SK-N-MC (cell line): Measurements from ENCODE around the gene LCE2A.
"Not testable (repeated sequence)": the region's sequence is repeated elsewhere in the genome, so short reads cannot be mapped to it uniquely, and the experiment has no call there.

Source experiments
- DNase-seq: peaks from one replicate; pipeline ENCODE4 v3.0.0-alpha.2; 2011; ENCODE audit warnings: low read depth, low spot score
- H3K27ac ChIP-seq: fragments of 200-600 bp; sonication (generic); 2 replicates; pipeline ENCODE4 v1.5.1; 2016; ENCODE audit warnings: mixed run types
- H3K36me3 ChIP-seq: fragments of 200-600 bp; sonication (generic); 2 replicates; pipeline ENCODE4 v1.6.1; 2017; ENCODE audit warnings: antibody characterized with exemption, low read length, mixed read lengths; ENCODE audit not compliant: insufficient read depth
- H3K4me3 ChIP-seq: fragments of 200-600 bp; sonication (generic); 2 replicates; pipeline ENCODE4 v1.5.1; 2016
- H3K9ac ChIP-seq: fragments of 200-600 bp; sonication (generic); 2 replicates; pipeline ENCODE4 v1.8.0; 2017; ENCODE audit warnings: mixed run types, mixed read lengths; ENCODE audit not compliant: insufficient read length
- H3K9me3 ChIP-seq: fragments of 200-600 bp; sonication (generic); 2 replicates; pipeline ENCODE4 v1.6.1; 2017; ENCODE audit warnings: low read depth, mild to moderate bottlenecking, antibody characterized with exemption, low read length, moderate library complexity, mixed read lengths
- EZH2 ChIP-seq: fragments of 200-600 bp; sonication (generic); IDR thresholded peaks from one replicate; pipeline ENCODE4 v1.6.1; 2017; ENCODE audit warnings: antibody characterized with exemption
- FOXP2 ChIP-seq: optimal IDR thresholded peaks from 2 replicates; pipeline ENCODE3; 2011; ENCODE audit warnings: mild to moderate bottlenecking, moderate library complexity; ENCODE audit not compliant: insufficient read depth; ENCODE audit errors: extremely low read length, control extremely low read depth
- POLR2AphosphoS5 ChIP-seq: IDR thresholded peaks from 2 replicates; pipeline ENCODE4 v1.6.1; 2012; ENCODE audit warnings: mild to moderate bottlenecking, low read depth, low read length, borderline replicate concordance

Gene LCE2A, protein sequence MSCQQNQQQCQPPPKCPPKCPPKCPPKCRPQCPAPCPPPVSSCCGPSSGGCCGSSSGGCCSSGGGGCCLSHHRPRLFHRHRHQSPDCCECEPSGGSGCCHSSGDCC

DNA sequence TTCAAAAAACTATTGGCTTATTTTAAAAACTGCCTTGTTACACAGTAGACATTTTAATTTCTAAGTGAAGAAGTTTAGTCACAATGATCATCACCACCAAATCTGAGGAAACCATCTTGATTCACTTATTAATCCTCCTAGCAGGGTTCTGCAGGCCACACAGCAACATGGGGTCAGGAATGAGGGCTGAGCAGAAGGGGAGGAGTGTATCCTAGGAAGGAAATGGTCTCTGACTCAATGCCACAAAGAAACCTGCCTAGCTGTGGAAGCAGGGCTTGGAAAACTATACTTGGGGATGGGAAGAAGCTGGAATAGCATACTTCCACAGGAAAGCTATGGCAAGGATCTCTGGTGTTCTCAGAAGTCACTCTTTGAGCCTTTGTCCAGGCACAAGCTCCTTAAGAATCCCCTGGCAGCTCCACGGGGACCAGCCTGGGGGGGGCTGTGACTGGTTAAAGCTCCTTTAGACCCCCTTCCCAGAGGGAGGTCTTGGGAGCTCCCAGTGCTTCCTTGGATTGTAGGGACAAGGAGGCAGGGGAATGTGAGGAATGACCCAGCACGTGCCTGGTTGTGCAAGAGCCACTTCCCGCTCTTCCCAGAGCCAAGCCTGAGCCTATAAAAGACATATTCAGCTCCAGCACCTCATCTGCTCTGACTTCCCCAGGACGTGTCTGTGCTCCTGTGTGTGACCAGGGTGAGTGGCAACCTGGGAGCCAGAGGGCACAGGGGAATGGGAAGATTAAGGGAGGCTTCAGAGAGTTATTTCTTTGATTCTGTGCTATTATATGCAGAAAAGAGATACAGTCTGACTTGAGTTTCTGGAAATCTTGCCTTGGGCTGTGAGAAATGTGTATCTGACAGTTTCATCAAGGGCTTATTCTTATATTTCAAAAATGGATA, at the start of gene LCE2A:
Gene LCE2A, plus strand, starts transcription at position 645 of the 900 bp plus-strand sequence. CDS start 557 bp downstream, outside the sequence.
- H3K36me3 ChIP-seq: no peaks in the 10 kb centered on the region
- DNase-seq: no peak
- no peaks in the 10 kb centered on the region for H3K9me3 ChIP-seq
- H3K9ac ChIP-seq: no peak within 1 kb of the TSS
- no peak within 1 kb of the TSS for H3K27ac ChIP-seq
- no peak for TF ChIP-seq FOXP2
- TF ChIP-seq POLR2AphosphoS5: no peak
- no peak for TF ChIP-seq EZH2
- no peak within 1 kb of the TSS for H3K4me3 ChIP-seq

DNA sequence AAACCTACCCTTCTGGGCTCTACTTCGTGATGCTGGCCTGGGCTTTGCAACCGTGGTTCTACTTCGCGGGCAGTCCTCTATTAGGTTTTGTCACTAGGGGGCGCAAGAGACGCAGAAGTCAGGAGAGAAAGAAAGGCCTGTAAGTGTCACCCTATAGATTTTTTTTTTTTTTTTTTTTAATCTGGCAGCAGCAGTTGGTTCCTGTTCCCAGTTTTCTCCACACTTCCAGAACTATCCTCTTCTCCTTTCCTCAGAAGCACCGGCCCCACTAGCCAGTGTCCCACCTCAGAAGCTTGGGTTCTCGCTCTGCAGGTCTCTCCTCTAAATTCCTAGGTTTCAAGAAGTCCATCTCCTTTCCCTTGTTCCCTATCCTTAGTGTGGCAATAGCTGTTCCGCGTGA, 44.0 kb upstream of the LCE2A start:
- Histone ChIP-seq H3K9ac (no peak overlapping the region), H3K36me3 (no peaks in the 10 kb centered on the region), H3K9me3 (no peaks in the 10 kb centered on the region), H3K27ac (no peak overlapping the region), H3K4me3 (no peak overlapping the region)
- no peak for DNase-seq
- TF ChIP-seq FOXP2 (no peak), POLR2AphosphoS5 (no peak), EZH2 (no peak)

DNA sequence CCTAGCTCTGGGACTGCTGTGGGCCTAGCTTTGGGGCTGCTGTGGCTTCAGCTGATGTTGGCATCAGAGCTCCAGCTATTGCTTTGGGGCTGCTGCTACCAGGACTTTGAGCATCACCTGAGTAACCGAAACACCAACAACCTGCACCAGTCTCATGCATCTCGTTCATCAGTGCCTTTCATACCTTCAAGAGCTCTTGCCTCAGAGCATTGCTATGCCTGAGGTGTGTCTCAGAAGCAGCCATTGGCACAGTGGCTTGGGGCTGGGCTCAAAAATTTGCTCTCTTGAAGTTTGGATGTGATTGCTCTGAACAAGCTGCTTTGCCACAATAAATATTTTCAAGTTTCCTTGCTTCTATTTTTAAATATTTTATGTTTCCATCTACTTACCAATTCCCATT, 41.7 kb upstream of the LCE2A start:
- TF ChIP-seq POLR2AphosphoS5 (no peak), EZH2 (no peak), FOXP2 (no peak)
- H3K27ac ChIP-seq: no peak overlapping the region
- DNase-seq: no peak
- no peak overlapping the region for H3K4me3 ChIP-seq
- no peaks in the 10 kb centered on the region for H3K36me3 ChIP-seq
- H3K9ac ChIP-seq: no peak overlapping the region
- H3K9me3 ChIP-seq: no peaks in the 10 kb centered on the region

DNA sequence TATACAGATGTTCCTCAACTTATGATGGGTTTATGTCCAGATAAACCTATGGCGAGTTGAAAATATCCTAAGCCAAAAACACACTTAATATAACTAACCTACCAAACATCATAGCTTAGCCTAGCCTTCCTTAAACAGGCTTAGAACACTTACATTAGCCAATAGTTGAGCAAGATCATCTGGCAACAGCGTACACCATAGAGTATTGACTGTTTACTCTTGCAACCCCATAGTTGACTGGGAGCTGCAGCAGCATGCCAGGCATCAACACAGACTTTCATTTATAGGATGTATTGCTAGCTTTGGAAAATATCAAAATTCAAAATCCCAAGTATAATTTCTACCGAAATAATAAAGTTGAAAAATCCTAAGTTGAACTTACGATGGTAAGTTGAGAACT, 40.5 kb upstream of the LCE2A start:
- H3K9ac ChIP-seq: no peak overlapping the region
- H3K4me3 ChIP-seq: no peak overlapping the region
- H3K36me3 ChIP-seq: no peaks in the 10 kb centered on the region
- H3K9me3 ChIP-seq: no peaks in the 10 kb centered on the region
- no peak for DNase-seq
- no peak overlapping the region for H3K27ac ChIP-seq
- TF ChIP-seq EZH2 (no peak), FOXP2 (no peak), POLR2AphosphoS5 (no peak)

DNA sequence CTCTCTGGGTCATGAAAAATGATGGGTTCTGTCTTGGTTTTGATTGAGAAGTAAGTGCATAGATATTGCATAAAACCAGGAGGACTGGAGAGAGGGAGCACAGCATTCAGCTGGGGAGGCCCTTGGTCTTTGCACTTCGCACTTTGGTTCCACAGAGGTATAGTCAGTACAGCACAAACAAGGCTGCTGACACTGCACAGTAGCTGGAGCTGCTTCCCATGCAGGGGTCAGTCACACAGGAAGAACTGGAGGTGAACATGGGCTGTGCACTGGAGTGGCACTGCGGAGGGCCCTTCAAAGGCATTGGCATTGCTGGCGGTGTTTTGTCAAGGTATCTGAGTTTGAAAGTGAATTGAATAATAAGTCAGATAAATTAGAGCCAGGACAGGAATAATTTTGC, 39.5 kb upstream of the LCE2A start:
- no peak overlapping the region for H3K9ac ChIP-seq
- H3K9me3 ChIP-seq: no peaks in the 10 kb centered on the region
- TF ChIP-seq EZH2: no peak
- no peaks in the 10 kb centered on the region for H3K36me3 ChIP-seq
- H3K4me3 ChIP-seq: no peak overlapping the region
- DNase-seq: no peak
- H3K27ac ChIP-seq: no peak overlapping the region

DNA sequence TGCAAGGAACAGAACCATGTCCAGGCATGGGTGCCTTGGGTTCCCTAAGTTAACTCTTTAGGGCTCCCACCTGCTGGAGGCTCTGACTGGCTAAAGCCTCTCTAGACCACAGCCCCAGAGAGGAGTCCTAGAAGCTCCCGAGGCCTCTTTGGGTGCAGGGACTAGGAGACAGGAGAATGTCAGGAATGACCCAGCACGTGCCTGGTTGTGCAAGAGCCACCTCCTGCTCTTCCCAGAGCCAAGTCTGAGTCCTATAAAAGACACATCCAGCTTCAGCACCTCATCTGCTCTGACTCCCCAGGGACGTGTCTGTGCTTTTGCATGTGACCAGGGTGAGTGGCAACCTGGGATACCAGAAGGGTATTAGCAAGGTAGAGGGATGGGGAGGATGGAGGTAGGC, 35.0 kb upstream of the LCE2A start, which contains the start of gene LCE2D:
Gene LCE2D, plus strand, starts transcription at position 283 of the 400 bp plus-strand sequence. CDS start 726 bp downstream, outside the sequence.
- no peak for DNase-seq
- Histone ChIP-seq H3K36me3 (no peaks in the 10 kb centered on the region), H3K9ac (no peak within 1 kb of the TSS), H3K4me3 (no peak within 1 kb of the TSS), H3K27ac (no peak within 1 kb of the TSS), H3K9me3 (no peaks in the 10 kb centered on the region)
- TF ChIP-seq POLR2AphosphoS5 (no peak), EZH2 (no peak), FOXP2 (no peak)

DNA sequence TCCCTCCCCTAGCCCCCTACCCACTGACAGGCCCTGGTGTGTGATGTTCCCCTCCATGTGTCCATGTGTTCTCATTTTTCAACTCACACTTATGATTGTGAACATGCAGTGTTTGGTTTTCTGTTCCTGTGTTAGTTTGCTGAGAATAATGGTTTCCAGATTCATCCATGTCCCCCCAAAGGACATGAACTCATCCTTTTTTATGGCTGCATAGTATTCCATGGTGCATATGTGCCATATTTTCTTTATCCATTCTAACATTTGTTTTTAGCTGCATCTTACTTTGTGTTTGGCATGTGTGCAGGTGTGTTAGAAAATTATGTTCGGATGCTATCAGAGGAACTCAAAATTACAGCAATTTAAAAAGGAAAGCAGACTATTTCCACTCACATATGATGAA, 32.0 kb upstream of the LCE2A start:
- not testable (repeated sequence) for H3K4me3 ChIP-seq, H3K9ac ChIP-seq, H3K36me3 ChIP-seq, H3K27ac ChIP-seq, H3K9me3 ChIP-seq, DNase-seq

DNA sequence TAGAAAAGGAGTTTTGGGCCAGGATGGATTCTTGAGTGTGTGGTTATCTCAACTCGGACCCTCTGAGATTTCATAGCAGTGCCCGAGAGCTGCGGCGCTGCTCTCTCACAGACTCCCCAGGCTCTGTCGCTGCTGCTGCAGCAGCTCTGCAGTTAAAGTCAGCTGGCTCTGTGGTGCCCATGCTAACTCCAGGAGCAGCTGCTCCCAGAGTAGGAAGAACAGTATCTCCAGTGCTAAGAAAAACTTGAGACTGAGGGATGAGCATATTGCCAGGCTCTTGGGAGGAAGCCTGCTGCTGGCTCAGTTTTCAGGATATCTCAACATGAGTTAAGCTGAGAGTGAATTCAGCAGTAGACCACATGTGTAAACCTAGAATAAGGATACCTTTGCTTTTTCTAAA, 30.5 kb upstream of the LCE2A start:
- H3K27ac ChIP-seq: no peak overlapping the region
- H3K9ac ChIP-seq: no peak overlapping the region
- H3K36me3 ChIP-seq: no peaks in the 10 kb centered on the region
- DNase-seq: no peak
- H3K9me3 ChIP-seq: no peaks in the 10 kb centered on the region
- H3K4me3 ChIP-seq: no peak overlapping the region
- no peak for TF ChIP-seq EZH2
- TF ChIP-seq POLR2AphosphoS5: no peak
- no peak for TF ChIP-seq FOXP2

DNA sequence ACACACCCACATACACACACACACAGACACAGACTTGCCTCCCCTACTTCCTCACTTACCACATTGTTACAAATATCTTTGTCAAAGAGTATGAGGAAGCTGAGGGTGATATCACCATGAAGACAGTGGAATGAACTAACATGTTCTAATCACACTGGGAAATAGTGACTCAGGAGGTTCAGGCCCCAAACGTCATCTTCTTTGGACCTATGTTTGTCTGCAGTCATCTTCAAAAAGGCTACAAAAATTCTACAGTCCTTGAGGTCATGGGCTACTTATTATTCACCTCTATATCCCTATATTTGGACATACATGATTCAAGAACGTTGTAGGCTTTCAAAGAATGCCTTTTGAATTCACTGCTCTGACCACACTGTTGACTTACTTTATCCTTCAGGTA, 25.1 kb upstream of the LCE2A start:
- no peak overlapping the region for H3K27ac ChIP-seq
- TF ChIP-seq FOXP2 (no peak), POLR2AphosphoS5 (no peak), EZH2 (no peak)
- no peak overlapping the region for H3K4me3 ChIP-seq
- no peak overlapping the region for H3K9ac ChIP-seq
- H3K9me3 ChIP-seq: no peaks in the 10 kb centered on the region
- no peak for DNase-seq
- H3K36me3 ChIP-seq: no peaks in the 10 kb centered on the region

DNA sequence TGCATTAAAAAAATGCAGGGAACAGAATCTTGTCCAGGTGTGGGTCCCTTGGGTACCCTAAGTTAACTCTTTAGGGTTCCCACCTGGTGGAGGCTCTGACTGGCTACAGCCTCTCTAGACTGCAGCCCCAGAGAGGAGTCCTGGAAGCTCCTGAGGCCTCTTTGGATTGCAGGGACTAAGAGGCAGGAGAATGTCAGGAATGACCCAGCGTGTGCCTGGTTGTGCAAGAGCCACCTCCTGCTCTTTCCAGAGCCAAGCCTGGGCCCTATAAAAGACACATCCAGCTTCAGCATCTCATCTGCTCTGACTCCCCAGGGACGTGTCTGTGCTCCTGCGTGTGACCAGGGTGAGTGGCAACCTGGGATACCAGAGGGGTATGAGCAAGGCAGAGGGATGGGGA, 23.2 kb upstream of the LCE2A start, which contains the start of gene LCE2C:
Gene LCE2C, plus strand, starts transcription at position 297 of the 400 bp plus-strand sequence. CDS start 737 bp downstream, outside the sequence.
- DNase-seq, H3K36me3 ChIP-seq, H3K9ac ChIP-seq, H3K27ac ChIP-seq, H3K4me3 ChIP-seq, H3K9me3 ChIP-seq: not testable (repeated sequence)
